Thyroid gland (tissue), 4 donors: ENCODE measurements around the gene MRPS18C.

Source experiments
- POLR2A ChIP-seq, 2 donors: fragments of 450-650 bp; IDR thresholded peaks; one replicate each; pipeline ENCODE4 v1.6.1; 2017; ENCODE audit warnings: antibody characterized with exemption in 2 of 2, mild to moderate bottlenecking in 2 of 2, moderate library complexity in 1 of 2
- TF ChIP-seq, protein P1 (sequence below), 6 experiments: fragments of 200-600 bp in 3 of 6; fragments of 450-650 bp in 3 of 6; sonication (generic) in 3 of 6; IDR thresholded peaks; one replicate each; pipeline ENCODE4 v1.5.1; 2016 to 2019; ENCODE audit warnings: antibody characterized with exemption in 6 of 6, mild to moderate bottlenecking in 2 of 6, inconsistent platforms in 1 of 6, moderate library complexity in 1 of 6

- TF ChIP-seq, protein P1, sequence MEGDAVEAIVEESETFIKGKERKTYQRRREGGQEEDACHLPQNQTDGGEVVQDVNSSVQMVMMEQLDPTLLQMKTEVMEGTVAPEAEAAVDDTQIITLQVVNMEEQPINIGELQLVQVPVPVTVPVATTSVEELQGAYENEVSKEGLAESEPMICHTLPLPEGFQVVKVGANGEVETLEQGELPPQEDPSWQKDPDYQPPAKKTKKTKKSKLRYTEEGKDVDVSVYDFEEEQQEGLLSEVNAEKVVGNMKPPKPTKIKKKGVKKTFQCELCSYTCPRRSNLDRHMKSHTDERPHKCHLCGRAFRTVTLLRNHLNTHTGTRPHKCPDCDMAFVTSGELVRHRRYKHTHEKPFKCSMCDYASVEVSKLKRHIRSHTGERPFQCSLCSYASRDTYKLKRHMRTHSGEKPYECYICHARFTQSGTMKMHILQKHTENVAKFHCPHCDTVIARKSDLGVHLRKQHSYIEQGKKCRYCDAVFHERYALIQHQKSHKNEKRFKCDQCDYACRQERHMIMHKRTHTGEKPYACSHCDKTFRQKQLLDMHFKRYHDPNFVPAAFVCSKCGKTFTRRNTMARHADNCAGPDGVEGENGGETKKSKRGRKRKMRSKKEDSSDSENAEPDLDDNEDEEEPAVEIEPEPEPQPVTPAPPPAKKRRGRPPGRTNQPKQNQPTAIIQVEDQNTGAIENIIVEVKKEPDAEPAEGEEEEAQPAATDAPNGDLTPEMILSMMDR (IDR thresholded peaks at IDR 0.05): peak; percentile 57 to 71 (median 64)
- no peak for TF ChIP-seq POLR2A (IDR thresholded peaks at IDR 0.05)
These were observed 35.1 kb downstream of the MRPS18C start for GRCh38 chr4:83490876-83491450.
